ENCODE data around the gene ZNF185. TPM values are rescaled to one million over a fixed set of nuclear protein-coding genes. Genes with fewer than 3 reads are reported as not detected.

ZNF185 gene
- total RNA-seq, 4 donors from 2014 or later = 3.6 to 7.0 (median 5.8) TPM

GRCh38 chrX:152932598-152933175 is 34.8 kb downstream of the ZNF185 start:
- no peak for TF ChIP-seq CTCF (IDR thresholded peaks at IDR 0.05; ENCODE audit: low read depth)

GRCh38 chrX:152936306-152936705 is 38.4 kb downstream of the ZNF185 start:
- TF ChIP-seq CTCF (IDR thresholded peaks at IDR 0.05; ENCODE audit: low read depth) = no peak

- no peak for TF ChIP-seq CTCF (IDR thresholded peaks at IDR 0.05; ENCODE audit: low read depth)
These were observed 39.4 kb downstream of the ZNF185 start for GRCh38 chrX:152937236-152937635.

GRCh38 chrX:152941328-152942076 is 43.6 kb downstream of the ZNF185 start:
- TF ChIP-seq CTCF (IDR thresholded peaks at IDR 0.05; ENCODE audit: low read depth) = no peak

GRCh38 chrX:152942077-152942442 is 44.2 kb downstream of the ZNF185 start:
- TF ChIP-seq CTCF (IDR thresholded peaks at IDR 0.05; ENCODE audit: low read depth) = no peak

- no peak for TF ChIP-seq CTCF (IDR thresholded peaks at IDR 0.05; ENCODE audit: low read depth)
These were observed 46.0 kb downstream of the ZNF185 start for GRCh38 chrX:152943826-152944225.

- no peak for TF ChIP-seq CTCF (IDR thresholded peaks at IDR 0.05; ENCODE audit: low read depth)
These were observed 47.4 kb downstream of the ZNF185 start for GRCh38 chrX:152945021-152945979.
